A204.1 (cell line): Measurements from ENCODE around the gene MAP3K14.

ENCODE experiments used
- FAIRE-seq: peaks from 2 replicates; lab custom pipeline; 2012; peaks lifted over from hg19 to GRCh38; lab: Jason Lieb, UNC

MAP3K14 gene

GRCh38 chr17:45338996-45339535 is 22.2 kb upstream of the MAP3K14 start:
- FAIRE-seq = no peak

GRCh38 chr17:45338023-45338781 is 21.4 kb upstream of the MAP3K14 start:
- FAIRE-seq = no peak

- FAIRE-seq = no peak
Measured at GRCh38 chr17:45336390-45337182, 19.8 kb upstream of the MAP3K14 start.

- FAIRE-seq = no peak
Measured at GRCh38 chr17:45335721-45336120, 18.9 kb upstream of the MAP3K14 start.

- no peak for FAIRE-seq
Measured at GRCh38 chr17:45334701-45335677, 18.2 kb upstream of the MAP3K14 start.

GRCh38 chr17:45334231-45334630 is 17.4 kb upstream of the MAP3K14 start:
- no peak for FAIRE-seq

- FAIRE-seq = no peak
Measured at GRCh38 chr17:45333702-45334092, 16.9 kb upstream of the MAP3K14 start.

GRCh38 chr17:45332989-45333701 is 16.3 kb upstream of the MAP3K14 start:
- FAIRE-seq = no peak

- FAIRE-seq = no peak
Measured at GRCh38 chr17:45332505-45332904, 15.7 kb upstream of the MAP3K14 start.

- no peak for FAIRE-seq
Measured at GRCh38 chr17:45326626-45327025, 9.8 kb upstream of the MAP3K14 start.

- no peak for FAIRE-seq
Measured at GRCh38 chr17:45325810-45326209, 9.0 kb upstream of the MAP3K14 start.

GRCh38 chr17:45324336-45324735 is 7.5 kb upstream of the MAP3K14 start:
- FAIRE-seq = no peak

- FAIRE-seq = no peak
Measured at GRCh38 chr17:45322168-45322567, 5.3 kb upstream of the MAP3K14 start.

- peak; percentile 97 for FAIRE-seq
Measured at GRCh38 chr17:45320931-45321461, 4.2 kb upstream of the MAP3K14 start.

GRCh38 chr17:45320349-45320930 is 3.6 kb upstream of the MAP3K14 start:
- FAIRE-seq = no peak

- FAIRE-seq = no peak
Measured at GRCh38 chr17:45319239-45319703, 2.5 kb upstream of the MAP3K14 start.

GRCh38 chr17:45318561-45319230 is 1.9 kb upstream of the MAP3K14 start:
- FAIRE-seq = no peak

GRCh38 chr17:45317111-45317928 is 500 bp upstream of the MAP3K14 start:
- FAIRE-seq = peak; percentile 96
